Gastrocnemius medialis (tissue), 4 donors: ENCODE measurements around the gene PDE4D. TPM values are rescaled to one million over a fixed set of nuclear protein-coding genes. Genes with fewer than 3 reads are reported as not detected.

Experiments used
- ATAC-seq, 2 donors: fragments of 150-250 bp; one replicate each; pipeline ENCODE4 v1.9.1; 2016
- DNase-seq, 2 donors: peaks; one replicate each; pipeline ENCODE4 v3.0.0-alpha.2; 2019
- H3K27ac ChIP-seq, 4 donors: fragments of 200-600 bp; sonication (generic); 1 replicate in 1 of 4; 2 replicates in 3 of 4; pipeline ENCODE4 v1.5.1; 2016 to 2018; ENCODE audit warnings: mild to moderate bottlenecking in 2 of 4, moderate library complexity in 1 of 4
- H3K27me3 ChIP-seq, 3 donors: fragments of 200-600 bp; sonication (generic) in 2 of 3; 1 replicate in 1 of 3; 2 replicates in 2 of 3; pipeline versions ENCODE4 v1.5.1 to v1.6.0; 2016 to 2019; ENCODE audit warnings: mild to moderate bottlenecking in 1 of 3, moderate library complexity in 1 of 3
- H3K36me3 ChIP-seq, 2 donors: fragments of 200-600 bp; sonication (generic) in 1 of 2; one replicate each; pipeline ENCODE4 v1.5.1; 2017 to 2018
- H3K4me1 ChIP-seq, 2 donors: fragments of 200-600 bp; sonication (generic) in 1 of 2; one replicate each; pipeline ENCODE4 v1.5.1; 2016 to 2017; ENCODE audit warnings: mild to moderate bottlenecking in 2 of 2
- H3K4me3 ChIP-seq, 4 donors: fragments of 200-600 bp; sonication (generic) in 3 of 4; 1 replicate in 1 of 4; 2 replicates in 3 of 4; pipeline ENCODE4 v1.5.1; 2016 to 2019; ENCODE audit warnings: mild to moderate bottlenecking in 2 of 4
- H3K9me3 ChIP-seq, 3 donors: fragments of 200-600 bp; sonication (generic) in 2 of 3; 1 replicate in 1 of 3; 2 replicates in 2 of 3; pipeline ENCODE4 v1.5.1; 2016 to 2019
- POLR2A ChIP-seq, 2 donors: fragments of 450-650 bp; IDR thresholded peaks; one replicate each; pipeline ENCODE4 v1.6.1; 2017; ENCODE audit warnings: antibody characterized with exemption in 2 of 2, mild to moderate bottlenecking in 2 of 2, moderate library complexity in 2 of 2
- in situ Hi-C, 4 donors: fragments of 200-750 bp; cut with MboI; loops; one replicate each; pipeline versions ENCODE4 v1.15.0 to v1.8.0; 2017; ENCODE audit warnings: low sequenced_read_pairs in 4 of 4
- intact Hi-C: fragments of 100-400 bp; cut with DNase I; formaldehyde crosslinking; loops from one replicate; pipeline ENCODE4 v1.15.1; 2023; ENCODE audit warnings: low total_unique reads
- total RNA-seq, 4 donors: library from RNA; depleted of rRNA; stranded (reverse); fragments of >200 nt; gene quantifications; one replicate each; pipeline versions ENCODE4 v1.1.0 to v1.2.3, GENCODE V29; 2016
- TF ChIP-seq, protein P1 (sequence below), 5 experiments: fragments of 450-650 bp in 3 of 5; fragments of 200-600 bp in 2 of 5; sonication (generic) in 2 of 5; IDR thresholded peaks in 4 of 5; conservative IDR thresholded peaks in 1 of 5; 1 replicate in 4 of 5; 2 replicates in 1 of 5; pipeline ENCODE4 v1.5.1; 2016 to 2019; ENCODE audit warnings: antibody characterized with exemption in 5 of 5, mild to moderate bottlenecking in 3 of 5, moderate library complexity in 3 of 5

PDE4D gene
- total RNA-seq, 4 donors from 2014 or later, result 133 to 223 (median 185) TPM

DNA sequence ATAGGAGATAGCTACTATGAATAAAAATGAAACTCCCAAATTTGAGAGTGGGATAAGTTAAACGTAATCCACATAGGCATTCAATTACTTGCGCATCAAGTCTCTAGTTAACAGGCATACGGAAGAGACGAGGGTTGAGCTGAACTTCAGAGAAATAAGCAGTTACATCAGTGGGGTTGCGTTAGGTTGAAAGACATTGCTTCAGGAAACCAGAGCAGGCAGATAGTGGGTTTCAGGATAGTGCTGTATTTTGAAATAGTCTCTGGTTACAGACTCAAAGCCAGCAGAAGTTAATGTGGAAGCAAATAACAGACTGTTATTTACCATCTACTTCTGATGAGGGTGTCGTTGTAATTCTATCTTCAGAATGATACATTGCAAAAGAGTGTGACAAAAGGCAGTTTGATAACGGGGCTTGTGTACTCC is 533.4 kb downstream of the PDE4D start:
- intact Hi-C loops (loop anchor here (5.0 to 10.0 kb wide), 2 partner anchors 355 to 473 kb away; no protein-coding TSS in a partner anchor), in situ Hi-C loops (loop anchor here (25.0 kb wide), 3 partner anchors 323 to 473 kb away; no protein-coding TSS in a partner anchor)
- no peaks in the 10 kb centered on the region for H3K9me3 ChIP-seq
- no peaks in the 10 kb centered on the region for H3K36me3 ChIP-seq
- ATAC-seq (peak; percentile 71 to 77), DNase-seq (peak; percentile 32 to 41)
- no peaks in the 10 kb centered on the region for H3K27me3 ChIP-seq
- peak overlapping the region; percentile 81 to 86 (median 83) for H3K27ac ChIP-seq
- peak; percentile 9 to 19 for TF ChIP-seq POLR2A (IDR thresholded peaks at IDR 0.05)
- TF ChIP-seq, protein P1, sequence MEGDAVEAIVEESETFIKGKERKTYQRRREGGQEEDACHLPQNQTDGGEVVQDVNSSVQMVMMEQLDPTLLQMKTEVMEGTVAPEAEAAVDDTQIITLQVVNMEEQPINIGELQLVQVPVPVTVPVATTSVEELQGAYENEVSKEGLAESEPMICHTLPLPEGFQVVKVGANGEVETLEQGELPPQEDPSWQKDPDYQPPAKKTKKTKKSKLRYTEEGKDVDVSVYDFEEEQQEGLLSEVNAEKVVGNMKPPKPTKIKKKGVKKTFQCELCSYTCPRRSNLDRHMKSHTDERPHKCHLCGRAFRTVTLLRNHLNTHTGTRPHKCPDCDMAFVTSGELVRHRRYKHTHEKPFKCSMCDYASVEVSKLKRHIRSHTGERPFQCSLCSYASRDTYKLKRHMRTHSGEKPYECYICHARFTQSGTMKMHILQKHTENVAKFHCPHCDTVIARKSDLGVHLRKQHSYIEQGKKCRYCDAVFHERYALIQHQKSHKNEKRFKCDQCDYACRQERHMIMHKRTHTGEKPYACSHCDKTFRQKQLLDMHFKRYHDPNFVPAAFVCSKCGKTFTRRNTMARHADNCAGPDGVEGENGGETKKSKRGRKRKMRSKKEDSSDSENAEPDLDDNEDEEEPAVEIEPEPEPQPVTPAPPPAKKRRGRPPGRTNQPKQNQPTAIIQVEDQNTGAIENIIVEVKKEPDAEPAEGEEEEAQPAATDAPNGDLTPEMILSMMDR (IDR thresholded peaks at IDR 0.05 in 4 of 5, conservative IDR thresholded peaks at IDR 0.05 in 1 of 5), result no peak
- H3K4me1 ChIP-seq, result peaks cover 47 to 64% of the 10 kb centered on the region in 2 donors
- H3K4me3 ChIP-seq, result peak overlapping the region; percentile 26 to 42 (median 30)

DNA sequence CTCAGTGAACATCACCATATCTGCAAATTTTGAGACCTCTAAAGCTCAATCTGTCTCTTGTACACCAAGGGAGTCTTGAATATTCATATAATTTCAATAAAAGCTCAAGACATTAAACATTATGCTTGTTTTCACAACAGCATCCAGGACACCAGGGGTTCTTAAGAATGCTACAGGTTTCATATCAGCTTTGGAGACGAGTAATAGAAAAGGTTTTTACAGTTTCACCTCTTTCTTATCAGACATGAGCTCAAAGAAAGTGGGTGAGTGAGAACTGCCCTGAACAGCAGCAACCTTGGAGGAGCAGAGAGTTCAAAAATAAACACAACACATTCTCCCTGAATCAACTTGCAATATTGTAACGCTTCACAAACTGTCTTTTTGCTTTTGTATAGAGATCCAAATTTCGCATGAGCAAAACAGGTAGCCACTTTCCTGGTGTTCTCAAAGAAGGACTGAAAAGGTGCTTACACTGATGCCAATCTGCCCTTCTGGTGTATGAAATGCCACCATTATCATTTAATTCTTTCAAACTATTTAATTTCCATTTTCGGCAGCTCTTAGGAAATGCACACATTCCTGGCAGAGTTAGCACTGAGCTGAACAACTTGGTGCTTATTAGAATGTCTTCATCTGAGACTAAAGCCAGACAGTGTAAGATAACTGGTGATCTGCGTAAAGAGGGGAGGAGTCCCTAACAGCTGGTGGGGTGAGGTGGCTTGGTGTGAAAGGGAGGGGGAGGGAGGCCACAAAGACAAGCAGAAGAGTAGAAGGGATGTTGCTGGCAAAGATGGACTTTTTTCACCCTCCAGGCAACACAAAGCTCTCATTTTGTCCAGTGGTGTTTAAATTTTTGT is 535.3 kb downstream of the PDE4D start:
- intact Hi-C loops, result loop anchor here (2.0 to 5.0 kb wide), 2 partner anchors 184 to 205 kb away; no protein-coding TSS in a partner anchor
- peaks cover 31 to 75% of the 10 kb centered on the region in 2 donors for H3K4me1 ChIP-seq
- H3K4me3 ChIP-seq, result peak overlapping the region; percentile 12 to 57 (median 53)
- TF ChIP-seq, protein P1 (IDR thresholded peaks at IDR 0.05 in 4 of 5, conservative IDR thresholded peaks at IDR 0.05 in 1 of 5), result no peak
- TF ChIP-seq POLR2A (IDR thresholded peaks at IDR 0.05), result peak; percentile 40 to 65
- H3K27me3 ChIP-seq, result no peaks in the 10 kb centered on the region
- H3K9me3 ChIP-seq, result no peaks in the 10 kb centered on the region
- ATAC-seq (peak; percentile 67 to 68), DNase-seq (peak; percentile 64 to 66)
- peak overlapping the region; percentile 81 to 86 (median 83) for H3K27ac ChIP-seq
- in situ Hi-C loops, result loop anchor here (25.0 kb wide), 3 partner anchors 321 to 471 kb away; no protein-coding TSS in a partner anchor
- H3K36me3 ChIP-seq, result no peaks in the 10 kb centered on the region

DNA sequence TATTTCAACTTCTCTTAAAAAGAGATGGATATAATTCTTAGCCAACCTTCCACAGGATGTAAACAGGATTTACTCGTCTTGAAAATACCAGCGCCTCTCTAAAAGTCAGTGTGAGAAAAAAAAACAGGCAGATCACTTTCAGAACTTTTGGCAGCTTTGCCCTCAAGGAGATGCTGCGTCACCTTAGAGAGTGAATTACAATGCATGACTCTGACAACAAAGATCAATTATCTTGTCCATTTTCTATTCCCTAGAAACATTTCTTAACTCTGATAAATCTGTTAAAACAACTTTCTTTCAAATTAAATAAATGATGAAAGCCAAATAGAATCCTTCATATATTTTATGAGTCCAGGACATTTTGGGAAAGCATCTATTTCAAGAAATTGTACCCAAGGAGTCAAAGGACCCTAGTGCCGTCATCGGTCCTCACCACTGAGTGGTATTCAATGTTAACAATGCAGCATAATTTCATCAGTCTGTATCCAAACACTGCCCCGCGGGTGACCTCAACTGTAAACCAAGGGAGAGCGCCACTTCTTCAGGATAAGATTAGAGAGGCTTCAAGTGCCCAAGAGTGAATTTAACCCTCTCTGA is 536.0 kb downstream of the PDE4D start:
- Histone ChIP-seq H3K27me3 (no peaks in the 10 kb centered on the region), H3K4me1 (peaks cover 36 to 83% of the 10 kb centered on the region in 2 donors), H3K27ac (peak overlapping the region; percentile 81 to 86 (median 83)), H3K36me3 (no peaks in the 10 kb centered on the region), H3K9me3 (no peaks in the 10 kb centered on the region), H3K4me3 (peak overlapping the region; percentile 43 to 57 (median 53))
- intact Hi-C loops, result loop anchor here (5.0 kb wide), 1 partner anchor 185 kb away; no protein-coding TSS in a partner anchor
- peak; percentile 35 to 52 for ATAC-seq
- DNase-seq, result peak in 1 of 2 donors; percentile 57
- in situ Hi-C loops, result loop anchor here (25.0 kb wide), 3 partner anchors 320 to 470 kb away; no protein-coding TSS in a partner anchor
- TF ChIP-seq POLR2A (IDR thresholded peaks at IDR 0.05), result no peak
- TF ChIP-seq, protein P1 (IDR thresholded peaks at IDR 0.05 in 4 of 5, conservative IDR thresholded peaks at IDR 0.05 in 1 of 5), result no peak

DNA sequence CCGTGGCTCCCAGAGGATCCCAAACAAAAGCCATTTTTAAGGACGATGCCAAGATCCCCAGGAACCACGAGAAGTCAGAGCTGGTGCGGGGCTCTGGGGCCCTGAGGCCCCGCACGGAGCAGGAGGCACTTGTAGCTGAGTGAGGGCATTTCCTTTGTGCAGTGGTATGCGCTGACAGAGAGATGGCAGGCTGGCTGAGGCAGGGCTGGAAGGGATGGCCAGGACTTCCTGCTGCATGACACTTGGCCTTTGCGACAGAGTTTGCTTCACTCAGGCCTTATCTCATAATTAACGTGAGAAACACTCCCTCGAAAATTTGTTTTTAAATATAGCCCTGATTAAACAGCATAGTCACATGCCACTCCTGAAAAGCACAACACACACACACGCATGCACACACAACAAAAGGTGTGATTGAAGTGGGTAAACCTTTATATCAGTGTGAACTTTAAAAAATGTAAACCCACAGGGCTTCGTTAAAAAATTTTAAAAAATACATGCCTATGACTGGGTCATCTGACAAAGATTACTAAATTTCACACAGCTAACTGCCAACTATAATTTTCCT is 536.6 kb downstream of the PDE4D start:
- H3K27ac ChIP-seq, result peak overlapping the region; percentile 81 to 86 (median 83)
- intact Hi-C loops (loop anchor here (5.0 kb wide), 1 partner anchor 185 kb away; no protein-coding TSS in a partner anchor), in situ Hi-C loops (loop anchor here (25.0 kb wide), 3 partner anchors 320 to 470 kb away; no protein-coding TSS in a partner anchor)
- H3K9me3 ChIP-seq, result no peaks in the 10 kb centered on the region
- H3K27me3 ChIP-seq, result no peaks in the 10 kb centered on the region
- peak overlapping the region; percentile 43 to 57 (median 53) for H3K4me3 ChIP-seq
- DNase-seq (peak; percentile 60 to 76), ATAC-seq (peak; percentile 53 to 67)
- H3K4me1 ChIP-seq, result peaks cover 40 to 88% of the 10 kb centered on the region in 2 donors
- TF ChIP-seq POLR2A (IDR thresholded peaks at IDR 0.05), result peak in 1 of 2 donors; percentile 62
- TF ChIP-seq, protein P1 (IDR thresholded peaks at IDR 0.05 in 4 of 5, conservative IDR thresholded peaks at IDR 0.05 in 1 of 5), result peak in 1 of 5 experiments; percentile 37
- H3K36me3 ChIP-seq, result no peaks in the 10 kb centered on the region
